GM21723 (cell line): Measurements from ENCODE around the gene ADD1.

ENCODE experiments used
- ATAC-seq: cut with Tn5 transposase; IDR thresholded peaks from one replicate; pipeline ENCODE4 v1.9.1; 2021; ENCODE audit warnings: mild to moderate bottlenecking, moderate library complexity; ENCODE audit not compliant: unreplicated experiment

The ADD1 gene

GRCh38 chr4:2879026-2879425 is 35.4 kb downstream of the ADD1 start:
- ATAC-seq: no peak

GRCh38 chr4:2881431-2881830 is 37.8 kb downstream of the ADD1 start:
- no peak for ATAC-seq

- ATAC-seq: no peak
Measured at GRCh38 chr4:2882341-2882740, 38.7 kb downstream of the ADD1 start.

- no peak for ATAC-seq
Measured at GRCh38 chr4:2886161-2886560, 42.5 kb downstream of the ADD1 start.

GRCh38 chr4:2886622-2887021 is 43.0 kb downstream of the ADD1 start:
- no peak for ATAC-seq

- ATAC-seq: no peak
Measured at GRCh38 chr4:2887343-2887742, 43.7 kb downstream of the ADD1 start.

- no peak for ATAC-seq
Measured at GRCh38 chr4:2888886-2889285, 45.2 kb downstream of the ADD1 start.

GRCh38 chr4:2891294-2891693 is 47.6 kb downstream of the ADD1 start:
- ATAC-seq: no peak

GRCh38 chr4:2893772-2894171 is 50.1 kb downstream of the ADD1 start:
- no peak for ATAC-seq

- no peak for ATAC-seq
Measured at GRCh38 chr4:2898001-2898400, 54.4 kb downstream of the ADD1 start.

- ATAC-seq: no peak
Measured at GRCh38 chr4:2900741-2901140, 57.1 kb downstream of the ADD1 start.

GRCh38 chr4:2901186-2901585 is 57.5 kb downstream of the ADD1 start:
- no peak for ATAC-seq

GRCh38 chr4:2902126-2902525 is 58.5 kb downstream of the ADD1 start:
- no peak for ATAC-seq

GRCh38 chr4:2905544-2905943 is 61.9 kb downstream of the ADD1 start:
- no peak for ATAC-seq

GRCh38 chr4:2906218-2906617 is 62.6 kb downstream of the ADD1 start:
- ATAC-seq: no peak

- ATAC-seq: no peak
Measured at GRCh38 chr4:2907226-2907625, 63.6 kb downstream of the ADD1 start.

- ATAC-seq: no peak
Measured at GRCh38 chr4:2907706-2908293, 64.2 kb downstream of the ADD1 start.

GRCh38 chr4:2908686-2909085 is 65.0 kb downstream of the ADD1 start:
- ATAC-seq: no peak

GRCh38 chr4:2909583-2909982 is 65.9 kb downstream of the ADD1 start:
- ATAC-seq: no peak

- ATAC-seq: no peak
Measured at GRCh38 chr4:2910409-2910808, 66.8 kb downstream of the ADD1 start.

GRCh38 chr4:2911868-2912267 is 68.2 kb downstream of the ADD1 start:
- ATAC-seq: no peak

GRCh38 chr4:2913168-2913567 is 69.5 kb downstream of the ADD1 start:
- no peak for ATAC-seq
